Body of pancreas (tissue), 4 donors: ENCODE measurements around the gene PALLD. TPM values are rescaled to one million over a fixed set of nuclear protein-coding genes. Genes with fewer than 3 reads are reported as not detected.

Experiments used
- ATAC-seq: fragments of 150-250 bp; one replicate; pipeline ENCODE4 v1.9.1; 2016
- DNase-seq, 4 donors: peaks; one replicate each; pipeline ENCODE4 v3.0.0-alpha.2; 2019
- H3K27ac ChIP-seq, 4 donors: fragments of 200-600 bp; sonication (generic); 1 replicate in 3 of 4; 2 replicates in 1 of 4; pipeline versions ENCODE4 v1.5.1 to v1.6.1; 2016 to 2019; ENCODE audit warnings: mild to moderate bottlenecking in 1 of 4, mixed read lengths in 1 of 4, moderate library complexity in 1 of 4
- H3K27me3 ChIP-seq, 2 donors: fragments of 200-600 bp; sonication (generic); one replicate each; pipeline ENCODE4 v1.6.0; 2016; ENCODE audit warnings: mild to moderate bottlenecking in 1 of 2
- H3K36me3 ChIP-seq, 2 donors: fragments of 200-600 bp; sonication (generic); replicated peaks in 1 of 2; 2 replicates each; pipeline ENCODE4 v1.5.1; 2016; ENCODE audit warnings: low read depth in 2 of 2; ENCODE audit not compliant: insufficient read depth in 1 of 2
- H3K4me1 ChIP-seq: fragments of 200-600 bp; sonication (generic); one replicate; pipeline ENCODE4 v1.6.0; 2016
- H3K4me3 ChIP-seq, 2 donors: fragments of 200-600 bp; sonication (generic); 1 replicate in 1 of 2; 2 replicates in 1 of 2; pipeline ENCODE4 v1.5.1; 2016 to 2019
- H3K9me3 ChIP-seq, 3 donors: fragments of 200-600 bp; sonication (generic); 1 replicate in 2 of 3; 2 replicates in 1 of 3; pipeline ENCODE4 v1.5.1; 2016
- POLR2A ChIP-seq, 3 donors: fragments of 450-650 bp; IDR thresholded peaks; one replicate each; pipeline ENCODE4 v1.6.1; 2016; ENCODE audit warnings: antibody characterized with exemption in 3 of 3, mild to moderate bottlenecking in 2 of 3
- WGBS, 2 donors: methylation state at CpG; one replicate each; pipeline ENCODE4 v1.1.5; 2017; 5-methylcytosine and 5-hydroxymethylcytosine counted together
- intact Hi-C: fragments of 100-400 bp; cut with DNase I; formaldehyde crosslinking; loops from one replicate; pipeline ENCODE4 v1.15.1; 2023
- small RNA-seq: library from RNA; depleted of rRNA; stranded (forward); fragments of <200 nt; gene quantifications from one replicate; pipeline ENCODE3, GENCODE V24; 2016
- total RNA-seq, 2 donors: library from RNA; depleted of rRNA; stranded (reverse); fragments of >200 nt; gene quantifications; one replicate each; pipeline ENCODE4 v1.1.0, GENCODE V29; 2016
- TF ChIP-seq, protein P1 (sequence below), 7 experiments: fragments of 450-650 bp in 4 of 7; fragments of 200-600 bp in 3 of 7; sonication (generic) in 3 of 7; IDR thresholded peaks; one replicate each; pipeline ENCODE4 v1.5.1; 2016 to 2019; ENCODE audit warnings: antibody characterized with exemption in 7 of 7

Gene PALLD
- total RNA-seq, 2 donors from 2014 or later, result 46.8 to 52.4 TPM

DNA sequence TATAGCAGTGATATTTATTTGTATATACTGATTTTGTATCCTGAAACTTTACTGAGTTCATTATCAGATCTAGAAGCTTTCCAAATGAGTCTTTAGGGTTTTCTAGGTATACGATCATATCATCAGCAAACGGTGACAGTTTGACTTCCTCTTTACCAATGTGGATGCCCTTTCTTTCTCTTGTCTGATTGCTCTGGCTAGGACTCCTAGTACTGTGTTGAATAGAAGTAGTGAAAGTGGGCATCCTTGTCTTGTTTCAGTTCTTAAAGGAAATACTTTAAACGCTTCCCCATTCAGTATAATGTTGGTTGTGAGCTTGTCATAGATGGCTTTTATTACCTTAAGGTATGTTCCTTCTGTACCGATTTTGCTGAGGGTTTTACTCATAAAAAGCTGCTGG is 475.7 kb downstream of the PALLD start:
- no peak for TF ChIP-seq POLR2A (IDR thresholded peaks at IDR 0.05)
- TF ChIP-seq, protein P1, sequence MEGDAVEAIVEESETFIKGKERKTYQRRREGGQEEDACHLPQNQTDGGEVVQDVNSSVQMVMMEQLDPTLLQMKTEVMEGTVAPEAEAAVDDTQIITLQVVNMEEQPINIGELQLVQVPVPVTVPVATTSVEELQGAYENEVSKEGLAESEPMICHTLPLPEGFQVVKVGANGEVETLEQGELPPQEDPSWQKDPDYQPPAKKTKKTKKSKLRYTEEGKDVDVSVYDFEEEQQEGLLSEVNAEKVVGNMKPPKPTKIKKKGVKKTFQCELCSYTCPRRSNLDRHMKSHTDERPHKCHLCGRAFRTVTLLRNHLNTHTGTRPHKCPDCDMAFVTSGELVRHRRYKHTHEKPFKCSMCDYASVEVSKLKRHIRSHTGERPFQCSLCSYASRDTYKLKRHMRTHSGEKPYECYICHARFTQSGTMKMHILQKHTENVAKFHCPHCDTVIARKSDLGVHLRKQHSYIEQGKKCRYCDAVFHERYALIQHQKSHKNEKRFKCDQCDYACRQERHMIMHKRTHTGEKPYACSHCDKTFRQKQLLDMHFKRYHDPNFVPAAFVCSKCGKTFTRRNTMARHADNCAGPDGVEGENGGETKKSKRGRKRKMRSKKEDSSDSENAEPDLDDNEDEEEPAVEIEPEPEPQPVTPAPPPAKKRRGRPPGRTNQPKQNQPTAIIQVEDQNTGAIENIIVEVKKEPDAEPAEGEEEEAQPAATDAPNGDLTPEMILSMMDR (IDR thresholded peaks at IDR 0.05), result no peak
- ATAC-seq, result no peak
- WGBS, 2 donors, result 95 to 96% methylated on average over 4 of the region's 4 CpGs

More for the DNA sequence above, 475.7 kb downstream of the PALLD start:
- no peak for DNase-seq
- no peaks in the 10 kb centered on the region for H3K4me1 ChIP-seq
- H3K9me3 ChIP-seq, result no peaks in the 10 kb centered on the region
- peaks cover 4 to 7% of the 10 kb centered on the region in 2 donors for H3K36me3 ChIP-seq
- H3K27me3 ChIP-seq, result no peaks in the 10 kb centered on the region
- no peak overlapping the region for H3K27ac ChIP-seq
- no peak overlapping the region for H3K4me3 ChIP-seq
- intact Hi-C loops, result no loop called here

Small RNA genes lying within 50 kb of the gene (small RNA-seq; reads per million reads assigned to genes)
- not detected for gene RF00432
- not detected for gene RNU6-1336P
- not detected for gene RNU6-853P

Other genes with a start within 250 kb of the PALLD start
- gene DDX60, start 178.3 kb upstream of the PALLD start, total RNA-seq, result 1 to 10 TPM; 4.0 to 4.7 TPM
- 10 to 100 TPM; 13.2 to 18.7 TPM for gene DDX60L, start 16.6 kb upstream of the PALLD start, total RNA-seq